Motor neuron (in vitro differentiated cells): ENCODE measurements around the gene MRAP. TPM values are rescaled to one million over a fixed set of nuclear protein-coding genes. Genes with fewer than 3 reads are reported as not detected.

Source experiments
- ATAC-seq, 8 experiments: fragments of 200-7000 bp; cut with Tn5 transposase; replicated peaks in 6 of 8; 2 replicates each; pipeline ENCODE4 v1.8.0; 2021; ENCODE audit warnings: mild to moderate bottlenecking in 8 of 8, moderate library complexity in 8 of 8
- H3K27ac ChIP-seq, 2 donors: fragments of 250-450 bp; sonication (Bioruptor Pico); 2 replicates each; pipeline ENCODE4 v1.9.0; 2021; ENCODE audit warnings: antibody characterized with exemption in 2 of 2, mild to moderate bottlenecking in 2 of 2, moderate library complexity in 1 of 2
- H3K4me1 ChIP-seq, 2 donors: fragments of 250-450 bp; sonication (Bioruptor Pico); replicated peaks in 1 of 2; 2 replicates each; pipeline ENCODE4 v1.6.1; 2021; ENCODE audit warnings: antibody characterized with exemption in 2 of 2, mild to moderate bottlenecking in 2 of 2, moderate library complexity in 1 of 2
- H3K4me3 ChIP-seq, 5 donors: fragments of 250-450 bp; sonication (Bioruptor Pico); 2 replicates each; pipeline ENCODE4 v1.9.0; 2021; ENCODE audit warnings: antibody characterized with exemption in 5 of 5, mild to moderate bottlenecking in 5 of 5, moderate library complexity in 4 of 5
- WGBS, 10 experiments: fragments of 450-650 bp; shearing (Covaris generic); methylation state at CpG; one replicate each; pipeline ENCODE4 v1.0.0; 2022; 5-methylcytosine and 5-hydroxymethylcytosine counted together
- in situ Hi-C, 9 experiments: fragments of 400-800 bp; cut with MboI; loops; one replicate each; pipeline ENCODE4 v1.15.0; 2021; ENCODE audit warnings: low sequenced_read_pairs in 9 of 9, low pct_unique_long_range_greater_than_20kb in 2 of 9; ENCODE audit not compliant: unreplicated experiment in 9 of 9
- total RNA-seq, 8 experiments: library from RNA; unstranded; fragments of 300-600 nt; gene quantifications; 2 replicates each; pipeline versions ENCODE4 v1.2.3 to v1.2.4, GENCODE V29; 2022

The MRAP gene
- total RNA-seq, 8 experiments from 2014 or later: not detected

DNA sequence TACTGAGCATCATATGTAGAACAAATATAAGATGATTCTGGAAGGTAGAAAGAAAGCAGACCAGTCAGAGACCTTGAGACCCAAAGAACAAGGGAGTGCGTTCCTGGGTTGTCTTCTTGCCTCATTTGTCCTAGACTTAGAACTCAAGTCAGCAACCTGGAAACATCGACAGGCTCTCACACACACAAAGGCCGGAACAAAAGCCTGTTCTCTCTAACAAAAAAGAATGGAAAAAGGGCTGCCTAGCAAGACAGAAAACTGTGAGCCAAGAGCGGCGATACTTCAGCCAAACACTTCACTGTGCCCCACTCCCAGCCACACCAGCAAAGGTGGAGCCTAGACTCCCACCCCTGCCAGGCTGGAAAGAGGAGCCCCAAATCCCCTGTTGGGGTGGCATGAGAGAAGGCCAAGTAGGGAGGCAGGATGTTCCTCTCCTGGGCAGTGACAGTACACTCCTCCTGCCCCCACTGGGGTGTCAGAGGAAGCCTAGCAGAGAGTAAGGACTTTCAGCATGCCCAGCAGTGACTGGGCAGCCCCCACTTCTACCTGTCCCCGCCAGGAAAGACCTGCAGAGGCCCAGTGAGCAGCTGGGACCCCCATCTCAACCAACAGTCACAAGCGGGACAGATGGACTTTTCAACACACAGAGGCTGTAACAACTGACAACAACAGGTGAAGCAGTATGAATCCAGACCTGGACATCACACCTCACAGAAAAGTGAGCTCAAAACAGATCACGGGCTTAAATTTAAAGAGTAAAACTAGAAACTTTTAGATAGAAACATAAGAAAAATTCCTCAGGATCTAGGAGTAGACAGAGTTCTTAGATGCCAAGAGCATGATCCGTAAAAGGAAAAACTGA, 33.0 kb downstream of the MRAP start:
- no peak overlapping the region for H3K27ac ChIP-seq
- in situ Hi-C loops: no loop called here
- 61 to 100% (median 95%) methylated on average over 1 to 9 of the region's 9 CpGs; no CpG with 5 or more reads in 1 of the 10 experiments for WGBS, 10 experiments
- peak in 2 of 8 experiments; percentile 46 for ATAC-seq
- H3K4me1 ChIP-seq: peaks cover 5 to 16% of the 10 kb centered on the region in 2 donors
- H3K4me3 ChIP-seq: no peak overlapping the region

DNA sequence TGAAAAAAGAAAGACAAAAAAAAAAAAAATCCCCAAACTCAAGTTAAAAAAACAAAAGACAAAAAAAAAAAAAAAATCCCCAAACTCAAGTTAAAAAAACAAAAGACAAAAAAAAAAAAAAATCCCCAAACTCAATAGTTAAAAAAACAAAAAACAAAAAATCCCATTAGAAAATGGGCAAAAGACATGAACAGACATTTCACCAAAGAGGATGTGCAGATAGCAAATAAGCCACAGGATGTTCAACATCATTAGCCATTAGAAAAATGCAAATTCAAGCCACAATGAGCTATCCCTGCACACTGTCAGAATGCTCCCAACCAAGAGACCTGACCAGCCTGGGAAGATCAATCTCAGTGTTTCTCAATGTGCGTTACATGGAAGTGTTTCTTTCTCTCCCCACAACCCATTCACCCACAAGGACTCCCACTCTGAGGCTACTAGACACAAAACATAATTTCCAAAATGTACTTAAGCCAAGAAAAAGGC, 33.9 kb downstream of the MRAP start:
- no peak for ATAC-seq
- H3K4me3 ChIP-seq: no peak overlapping the region
- 100% methylated on average over 1 of the region's 1 CpG; no CpG with 5 or more reads in 4 of the 10 experiments for WGBS, 10 experiments
- no peak overlapping the region for H3K27ac ChIP-seq
- in situ Hi-C loops: no loop called here
- peaks cover 5 to 16% of the 10 kb centered on the region in 2 donors for H3K4me1 ChIP-seq

DNA sequence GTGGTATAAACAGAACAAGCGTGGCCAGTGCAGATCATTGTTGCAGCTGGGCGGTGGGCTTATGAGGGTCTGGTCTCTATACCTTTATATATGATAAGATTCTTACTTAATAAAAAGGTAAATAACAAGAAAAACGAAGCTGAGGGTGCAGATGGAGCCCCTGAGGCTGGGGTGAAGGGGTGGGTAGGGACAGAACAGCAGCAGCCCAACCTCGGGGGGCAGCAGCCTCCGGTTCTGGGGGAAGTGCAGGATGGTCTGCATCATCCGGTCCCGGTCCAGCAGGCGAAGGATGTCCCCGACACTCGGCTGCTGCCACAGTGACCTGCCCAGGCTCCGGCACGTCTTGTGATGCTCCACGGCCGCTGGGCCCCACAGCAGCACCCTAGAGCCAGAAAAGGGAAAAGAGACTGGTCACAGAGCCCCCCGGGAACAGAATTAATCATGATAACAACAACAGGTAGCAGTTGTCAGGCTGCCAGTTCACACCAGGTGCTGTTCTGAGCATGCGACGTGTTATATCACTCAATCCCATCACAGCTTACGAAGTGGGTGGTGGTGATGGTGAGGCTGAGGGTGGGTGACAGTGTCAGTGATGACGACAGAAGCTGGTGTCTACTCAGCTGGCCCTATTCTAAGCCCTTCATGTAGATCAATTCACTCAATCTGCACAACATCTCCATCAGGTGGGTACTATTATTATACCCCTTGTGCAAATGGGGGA, 35.5 kb downstream of the MRAP start:
- Histone ChIP-seq H3K4me1 (peaks cover 5 to 13% of the 10 kb centered on the region in 2 donors), H3K4me3 (no peak overlapping the region), H3K27ac (no peak overlapping the region)
- 71 to 100% (median 95%) methylated on average over 1 to 8 of the region's 19 CpGs; no CpG with 5 or more reads in 3 of the 10 experiments for WGBS, 10 experiments
- in situ Hi-C loops: no loop called here
- no peak for ATAC-seq

DNA sequence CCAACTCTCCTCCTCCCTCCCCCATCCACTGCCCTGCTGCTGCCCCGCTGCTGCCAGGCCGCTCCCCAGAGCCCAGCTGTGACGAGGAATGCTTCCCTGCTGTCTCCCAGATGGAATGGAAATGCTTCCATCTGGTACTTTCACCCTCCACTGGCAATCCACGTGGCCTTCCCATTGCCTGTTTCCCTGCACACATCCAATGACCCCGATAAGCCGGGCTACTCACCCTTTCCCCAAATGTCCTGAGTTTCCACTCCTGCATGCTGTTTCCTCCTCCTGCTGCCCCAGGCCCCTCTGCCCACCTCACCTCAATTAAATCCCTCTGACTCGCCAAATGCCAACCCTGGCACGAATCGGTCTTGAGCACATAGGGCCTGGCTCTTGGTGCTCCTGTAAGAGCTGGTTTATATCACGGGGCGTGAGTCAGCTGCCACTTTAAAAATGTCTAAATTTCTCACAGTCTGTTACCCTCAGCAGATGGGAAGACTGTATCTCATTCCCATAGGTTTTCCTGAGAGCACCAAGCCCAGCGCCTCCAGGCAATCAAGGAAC, 36.4 kb downstream of the MRAP start:
- in situ Hi-C loops: no loop called here
- peaks cover 0 to 4% of the 10 kb centered on the region in 2 donors for H3K4me1 ChIP-seq
- H3K27ac ChIP-seq: no peak overlapping the region
- WGBS, 10 experiments: 20 to 97% (median 90%) methylated on average over 1 to 7 of the region's 12 CpGs; no CpG with 5 or more reads in 3 of the 10 experiments
- peak in 1 of 8 experiments; percentile 5 for ATAC-seq
- H3K4me3 ChIP-seq: no peak overlapping the region

DNA sequence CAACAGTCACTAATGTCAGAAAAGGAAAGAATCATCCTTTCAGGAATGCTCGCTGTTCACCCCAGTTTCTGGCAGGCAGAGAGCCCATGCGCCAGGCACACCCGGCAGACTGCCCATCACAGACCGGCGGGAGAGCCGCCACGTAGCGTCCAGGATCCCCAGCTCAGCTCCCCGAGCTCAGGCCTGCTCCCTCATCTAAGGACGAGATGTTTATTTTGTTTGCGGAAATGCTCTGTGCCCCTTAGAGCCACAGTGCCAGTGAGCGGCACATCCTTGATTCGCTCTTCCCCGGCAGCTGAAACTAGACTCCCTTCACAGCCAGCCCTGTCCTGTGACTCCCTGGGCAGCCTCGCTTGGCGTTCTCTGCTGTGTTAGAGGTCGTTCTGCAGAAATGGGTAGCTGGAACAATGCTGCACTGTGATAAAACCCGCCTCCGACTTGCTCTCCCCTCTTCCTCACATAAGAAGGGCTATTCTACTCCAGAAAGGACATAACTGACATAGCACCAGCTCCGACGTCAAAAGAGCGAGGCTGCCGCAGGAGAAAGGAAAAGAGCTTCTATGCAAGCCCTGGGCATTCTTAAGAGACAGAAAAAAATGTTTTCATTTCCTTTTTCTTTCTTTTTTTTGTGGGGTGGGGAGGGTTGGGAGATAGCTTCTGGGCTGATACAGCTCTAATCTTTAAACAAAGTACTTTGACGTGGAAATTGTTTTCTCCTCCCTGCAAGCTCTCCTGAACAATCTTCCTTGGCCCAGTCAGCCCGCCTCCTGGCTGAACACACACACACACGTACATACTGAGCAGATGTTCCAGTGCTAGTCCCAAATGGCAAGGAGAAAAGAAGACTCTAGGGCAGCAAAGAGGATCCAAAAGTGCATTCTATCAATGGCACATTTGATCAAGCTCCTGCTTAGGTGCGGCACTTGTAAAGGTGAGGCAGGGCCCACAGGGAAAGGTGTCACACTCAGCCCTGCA, 37.2 kb downstream of the MRAP start:
- 40 to 95% (median 81%) methylated on average over 1 to 16 of the region's 27 CpGs; no CpG with 5 or more reads in 1 of the 10 experiments for WGBS, 10 experiments
- in situ Hi-C loops: no loop called here
- Histone ChIP-seq H3K27ac (no peak overlapping the region), H3K4me1 (peaks cover 0 to 4% of the 10 kb centered on the region in 2 donors), H3K4me3 (no peak overlapping the region)
- peak in 2 of 8 experiments; percentile 5 to 46 for ATAC-seq

DNA sequence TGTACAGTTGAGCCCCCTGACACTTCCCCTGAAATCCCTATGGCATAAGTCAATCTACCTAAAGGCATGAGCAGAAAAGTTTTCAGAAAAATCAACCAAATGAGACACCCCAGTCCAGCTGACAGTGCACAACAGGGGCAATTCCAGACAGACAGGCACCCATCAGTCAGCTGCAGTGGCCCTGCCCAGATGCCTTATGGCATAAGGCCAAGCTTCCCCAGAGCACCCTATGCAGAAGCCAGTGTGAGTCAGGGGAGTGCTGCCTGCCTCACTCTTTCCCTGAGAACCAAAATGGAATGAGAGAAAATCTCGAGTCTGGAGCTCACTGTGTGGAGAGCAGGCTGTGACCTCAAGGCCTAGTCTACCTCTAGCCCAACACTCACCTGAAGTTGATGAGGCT, 38.1 kb downstream of the MRAP start:
- Histone ChIP-seq H3K4me3 (no peak overlapping the region), H3K27ac (no peak overlapping the region), H3K4me1 (no peaks in the 10 kb centered on the region)
- peak in 3 of 8 experiments; percentile 58 to 77 (median 61) for ATAC-seq
- in situ Hi-C loops: no loop called here
- WGBS, 10 experiments: 29 to 86% (median 45%) methylated on average over 1 of the region's 1 CpG; no CpG with 5 or more reads in 6 of the 10 experiments

DNA sequence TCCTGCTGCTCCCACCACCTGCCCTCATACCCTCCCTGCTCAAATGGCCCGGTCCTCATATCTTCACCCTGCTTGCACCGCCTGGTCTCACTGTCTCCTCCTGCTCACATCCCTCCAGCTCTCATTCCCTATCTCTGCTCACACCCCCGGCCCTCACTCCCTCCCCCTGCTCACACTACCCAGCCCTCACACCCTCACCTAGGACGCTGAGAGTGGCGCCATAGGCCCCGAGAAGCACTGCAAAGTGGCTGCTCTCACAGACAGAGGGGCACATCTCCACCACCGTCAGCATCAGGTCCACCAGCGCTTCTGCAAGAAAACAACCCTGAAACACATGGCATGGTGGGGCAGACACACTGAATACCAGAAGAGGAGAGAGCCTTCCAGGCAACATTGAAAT, 38.6 kb downstream of the MRAP start:
- 90 to 100% (median 100%) methylated on average over 1 to 2 of the region's 8 CpGs; no CpG with 5 or more reads in 5 of the 10 experiments for whole genome bisulfite sequencing, 10 experiments
- no peak overlapping the region for H3K4me3 ChIP-seq
- ATAC-seq: no peak
- in situ Hi-C loops: no loop called here
- H3K27ac ChIP-seq: no peak overlapping the region
- no peaks in the 10 kb centered on the region for H3K4me1 ChIP-seq

DNA sequence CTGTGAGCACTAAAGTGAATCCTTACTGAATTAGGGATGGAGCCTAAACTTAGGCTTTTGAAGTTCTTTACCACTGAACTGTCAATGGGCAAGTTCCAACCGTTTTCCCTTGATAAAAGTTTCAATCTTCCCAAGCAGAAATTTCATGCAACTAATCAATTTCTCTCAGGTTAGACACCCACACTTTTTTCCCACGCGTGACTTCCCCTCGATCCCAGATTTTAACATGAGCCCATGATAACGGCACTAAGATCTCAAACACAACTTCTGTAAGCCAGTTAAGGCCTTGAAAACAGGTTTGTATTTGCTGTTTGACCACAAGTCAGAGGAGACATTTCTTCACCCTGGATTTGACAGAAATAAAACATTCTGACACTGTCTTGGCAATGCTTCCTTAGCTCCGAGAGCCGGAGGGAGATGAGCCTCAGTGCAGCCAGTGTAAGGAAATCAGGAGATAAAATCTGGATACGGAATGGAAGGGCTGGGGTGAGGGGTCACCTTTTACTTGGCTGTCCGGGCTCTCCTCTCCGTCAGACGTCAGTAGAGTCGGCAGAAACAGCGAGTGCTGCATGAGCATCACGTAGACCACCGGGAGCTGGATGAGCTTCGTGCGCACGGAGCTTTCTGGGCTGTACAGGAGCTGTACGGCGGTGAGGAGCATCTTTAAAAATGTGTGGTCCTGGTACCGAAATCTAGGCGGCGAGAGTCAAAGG, 39.7 kb downstream of the MRAP start:
- WGBS, 10 experiments: 80 to 100% (median 94%) methylated on average over 1 to 22 of the region's 23 CpGs
- no peak overlapping the region for H3K4me3 ChIP-seq
- H3K4me1 ChIP-seq: no peaks in the 10 kb centered on the region
- in situ Hi-C loops: no loop called here
- no peak for ATAC-seq
- no peak overlapping the region for H3K27ac ChIP-seq

DNA sequence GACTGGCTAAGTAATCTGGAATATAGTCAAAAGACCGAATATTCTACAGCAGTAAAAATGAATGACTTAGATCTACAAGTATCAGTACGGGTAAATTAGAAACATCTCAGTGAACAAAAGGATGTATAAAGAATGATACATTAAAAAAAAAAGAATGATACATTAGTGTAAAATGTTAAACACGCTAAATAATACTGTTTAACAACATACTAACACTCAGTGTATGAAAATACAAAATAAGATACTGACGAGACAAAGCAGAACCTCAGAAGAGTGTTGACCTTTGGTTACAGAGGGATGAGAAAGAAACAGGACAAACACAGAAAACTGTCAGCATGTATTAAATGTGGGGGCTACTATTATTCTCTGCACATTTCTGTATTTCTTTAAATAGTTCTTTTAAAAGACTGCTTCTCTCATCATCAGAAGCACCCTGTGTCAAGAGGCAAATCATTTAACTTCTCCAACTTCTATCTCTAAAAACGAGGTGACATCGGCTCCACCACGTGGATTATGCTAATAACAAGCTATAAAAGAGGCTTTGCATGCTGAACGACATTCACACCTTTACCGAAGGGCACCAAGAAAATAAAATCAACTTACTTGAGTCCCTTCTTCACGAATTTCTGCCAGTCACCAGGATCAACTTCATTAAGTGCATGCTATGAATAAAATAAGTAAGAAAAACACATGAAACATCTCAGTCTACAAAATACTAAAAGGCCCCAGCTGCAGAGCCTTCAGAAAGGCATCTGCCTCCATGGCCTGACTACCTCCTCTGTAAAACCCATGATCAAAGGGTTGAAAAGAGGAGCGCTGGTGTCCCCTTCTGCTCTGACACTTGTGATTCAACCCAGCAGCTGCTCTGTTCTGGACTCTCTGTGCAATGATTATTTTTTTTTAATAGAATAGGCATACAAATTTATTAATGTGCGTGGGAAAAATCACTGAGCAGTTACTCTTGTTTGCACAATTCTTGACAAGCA, 42.5 kb downstream of the MRAP start:
- WGBS, 10 experiments: 58 to 100% (median 81%) methylated on average over 3 to 12 of the region's 12 CpGs
- no peak for ATAC-seq

DNA sequence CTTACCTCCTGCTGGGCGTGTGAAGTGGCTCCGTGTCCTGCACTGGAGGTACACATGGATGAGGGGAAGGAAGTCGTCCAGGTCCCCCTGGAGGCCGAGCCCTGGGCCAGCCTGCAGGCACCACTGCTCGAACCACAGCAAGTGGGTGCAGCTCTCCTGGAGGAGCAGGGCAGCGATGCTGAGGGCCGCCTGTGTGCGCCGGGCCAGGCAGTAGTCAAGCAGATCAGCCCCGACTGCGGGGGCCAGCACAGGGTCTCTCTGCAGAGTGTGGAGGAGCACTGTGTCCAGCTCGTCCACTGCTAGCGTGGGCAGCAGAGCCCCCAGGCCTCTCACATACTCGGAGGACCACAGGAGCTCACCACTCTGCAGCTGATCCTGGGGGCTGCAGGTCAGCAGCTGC, 48.3 kb downstream of the MRAP start:
- WGBS, 10 experiments: 88 to 100% (median 97%) methylated on average over 1 to 6 of the region's 14 CpGs; no CpG with 5 or more reads in 7 of the 10 experiments
- no peak for ATAC-seq
- H3K4me3 ChIP-seq: no peak overlapping the region
- H3K4me1 ChIP-seq: no peaks in the 10 kb centered on the region
- in situ Hi-C loops: no loop called here
- no peak overlapping the region for H3K27ac ChIP-seq

More for the DNA sequence above, 42.5 kb downstream of the MRAP start:
- in situ Hi-C loops: no loop called here
- Histone ChIP-seq H3K4me3 (no peak overlapping the region), H3K27ac (no peak overlapping the region), H3K4me1 (no peaks in the 10 kb centered on the region)

DNA sequence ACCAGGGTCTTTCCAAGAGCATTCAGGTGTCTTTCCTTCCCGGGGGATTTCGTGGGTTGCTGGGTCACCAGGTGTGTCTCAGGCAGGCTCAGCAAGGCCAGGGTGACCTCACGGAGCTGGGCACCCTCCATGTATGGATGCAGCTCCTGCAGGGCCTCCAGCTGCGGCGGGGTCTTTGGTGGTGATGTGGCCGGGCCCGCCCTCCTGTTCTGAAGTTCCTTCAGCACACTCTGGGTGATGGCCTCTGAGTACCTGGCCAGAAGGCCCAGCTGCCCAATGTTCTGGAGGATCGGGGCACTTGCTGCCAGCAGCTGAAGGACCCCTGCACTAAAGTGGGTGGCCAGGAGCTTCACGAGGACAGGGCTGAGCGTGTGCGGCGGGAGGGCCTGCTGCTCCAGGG, 48.7 kb downstream of the MRAP start:
- 94 to 100% (median 96%) methylated on average over 1 to 8 of the region's 12 CpGs; no CpG with 5 or more reads in 6 of the 10 experiments for WGBS, 10 experiments

More for the DNA sequence above, 48.7 kb downstream of the MRAP start:
- Histone ChIP-seq H3K27ac (no peak overlapping the region), H3K4me3 (no peak overlapping the region), H3K4me1 (no peaks in the 10 kb centered on the region)
- in situ Hi-C loops: no loop called here
- ATAC-seq: no peak
